IPS-18a (cell line): ENCODE results near the gene DENND2A.
"Not testable (repeated sequence)": the region's sequence is repeated elsewhere in the genome, so short reads cannot be mapped to it uniquely, and the experiment has no call there.

Source experiments
- H3K27ac ChIP-seq: one replicate; pipeline ENCODE4 v1.5.1; 2013; ENCODE audit warnings: low read length
- H3K27me3 ChIP-seq: one replicate; pipeline ENCODE4 v1.6.1; 2013; ENCODE audit warnings: mild to moderate bottlenecking, low read length; ENCODE audit not compliant: control insufficient read depth, insufficient read depth
- H3K36me3 ChIP-seq: one replicate; pipeline ENCODE4 v1.6.1; 2013; ENCODE audit warnings: low read depth, low read length; ENCODE audit not compliant: control insufficient read depth
- H3K4me1 ChIP-seq: one replicate; pipeline ENCODE4 v1.6.1; 2013; ENCODE audit warnings: low read depth, low read length; ENCODE audit not compliant: control insufficient read depth
- H3K4me3 ChIP-seq: one replicate; pipeline ENCODE4 v1.5.1; 2013; ENCODE audit warnings: low read length
- H3K9ac ChIP-seq: one replicate; pipeline ENCODE4 v1.6.1; 2013; ENCODE audit warnings: mild to moderate bottlenecking, low read length, moderate library complexity
- H3K9me3 ChIP-seq: one replicate; pipeline ENCODE4 v1.6.1; 2013; ENCODE audit warnings: low read depth, low read length; ENCODE audit not compliant: control insufficient read depth

The DENND2A gene

DNA sequence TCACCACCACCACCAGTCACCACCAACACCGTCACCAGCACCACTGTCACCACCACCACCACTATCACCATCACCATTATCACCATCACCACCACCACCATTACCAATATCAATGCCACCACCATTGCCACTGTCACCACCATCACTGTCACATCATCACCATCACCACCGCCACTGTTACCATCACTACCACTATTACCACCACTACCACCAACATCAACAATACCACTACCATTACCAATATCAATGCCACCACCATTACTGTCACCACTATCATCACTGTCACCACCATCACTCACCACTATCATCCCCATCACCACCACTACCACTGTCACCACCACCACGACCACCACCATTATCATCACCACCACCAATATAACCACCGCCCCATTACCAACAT, 14.0 kb upstream of the DENND2A start:
- H3K9ac ChIP-seq = no peak overlapping the region
- no peaks in the 10 kb centered on the region for H3K27me3 ChIP-seq
- H3K9me3 ChIP-seq = no peaks in the 10 kb centered on the region
- H3K36me3 ChIP-seq = no peaks in the 10 kb centered on the region
- no peak overlapping the region for H3K4me3 ChIP-seq
- no peaks in the 10 kb centered on the region for H3K4me1 ChIP-seq
- H3K27ac ChIP-seq = no peak overlapping the region

DNA sequence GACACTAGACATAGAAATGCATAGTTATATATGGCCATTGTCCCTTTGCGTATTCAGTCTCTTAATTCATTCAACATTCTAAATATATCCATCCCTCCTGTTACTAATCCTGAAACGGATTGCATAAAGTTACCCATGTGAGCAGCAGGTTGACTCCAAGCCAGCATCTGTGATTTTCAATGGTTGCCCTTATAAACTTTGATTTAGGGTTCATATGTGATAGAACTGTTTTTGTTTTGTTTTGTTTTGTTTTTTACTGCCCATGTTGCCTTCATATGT, 13.4 kb upstream of the DENND2A start:
- Histone ChIP-seq H3K27ac (no peak overlapping the region), H3K27me3 (no peaks in the 10 kb centered on the region), H3K9ac (no peak overlapping the region), H3K4me1 (no peaks in the 10 kb centered on the region), H3K9me3 (no peaks in the 10 kb centered on the region), H3K4me3 (no peak overlapping the region), H3K36me3 (no peaks in the 10 kb centered on the region)

DNA sequence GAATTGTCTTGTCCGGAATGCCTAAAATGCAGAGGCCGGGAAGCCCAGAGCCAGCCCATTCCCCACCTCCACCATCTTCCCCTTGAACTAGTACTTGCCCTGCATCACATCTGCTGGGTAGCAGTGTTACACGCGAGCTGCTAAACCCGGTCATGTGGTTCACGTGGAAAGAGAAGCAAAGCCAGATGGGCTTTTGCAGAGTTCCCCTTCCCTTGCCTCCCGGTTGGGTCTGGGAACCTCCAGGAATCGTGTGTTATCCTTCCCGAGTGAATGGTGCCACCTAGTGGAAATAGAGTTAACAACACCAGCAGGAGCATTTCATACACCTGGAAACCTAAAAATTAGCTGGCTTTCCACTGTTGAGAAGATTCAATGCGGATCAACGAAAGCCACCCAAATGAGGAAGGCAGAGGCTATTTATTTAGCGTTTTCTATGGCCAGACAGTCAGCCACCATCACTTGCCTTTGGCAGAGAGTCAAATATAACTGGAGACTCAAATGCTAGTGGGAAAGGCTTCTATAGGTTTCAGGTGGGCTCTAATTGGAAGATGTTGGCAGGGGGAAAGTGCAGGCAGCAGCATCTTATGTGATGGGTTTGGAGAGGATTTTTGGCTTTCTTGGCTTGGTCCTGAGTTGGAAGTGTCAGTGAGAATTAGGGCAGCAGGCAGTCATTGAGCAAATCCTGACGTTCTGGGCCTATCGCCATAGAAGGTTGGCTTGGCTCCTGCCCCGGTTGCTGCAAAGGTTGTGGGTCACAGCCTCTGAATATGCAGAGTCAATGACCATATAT, 12.9 kb upstream of the DENND2A start:
- Histone ChIP-seq H3K4me1 (no peaks in the 10 kb centered on the region), H3K36me3 (no peaks in the 10 kb centered on the region), H3K27me3 (no peaks in the 10 kb centered on the region), H3K9me3 (no peaks in the 10 kb centered on the region), H3K9ac (no peak overlapping the region), H3K27ac (no peak overlapping the region), H3K4me3 (no peak overlapping the region)

DNA sequence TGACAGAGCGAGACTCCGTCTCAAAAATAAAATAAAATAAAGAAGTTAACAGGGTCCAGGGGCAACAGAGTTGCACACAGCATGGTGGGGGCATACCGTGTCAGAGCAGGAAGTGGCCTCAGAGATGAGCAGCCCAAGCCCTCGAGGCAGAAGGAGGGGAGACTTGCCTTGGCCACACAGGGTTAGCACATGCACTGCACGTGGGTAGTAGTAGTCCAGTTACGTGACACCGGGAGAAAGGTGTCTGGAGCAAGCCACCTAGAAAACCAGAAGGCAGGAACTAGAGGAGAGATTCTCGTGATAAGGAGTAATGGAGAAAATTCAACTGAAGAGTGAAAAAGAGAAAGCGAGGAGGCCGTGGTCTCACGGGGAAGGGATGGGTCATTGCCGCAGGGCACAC, 9.8 kb upstream of the DENND2A start:
- H3K36me3 ChIP-seq = no peaks in the 10 kb centered on the region
- H3K4me1 ChIP-seq = peaks cover 9% of the 10 kb centered on the region
- no peaks in the 10 kb centered on the region for H3K27me3 ChIP-seq
- H3K27ac ChIP-seq = no peak overlapping the region
- H3K9me3 ChIP-seq = no peaks in the 10 kb centered on the region
- no peak overlapping the region for H3K4me3 ChIP-seq
- no peak overlapping the region for H3K9ac ChIP-seq

DNA sequence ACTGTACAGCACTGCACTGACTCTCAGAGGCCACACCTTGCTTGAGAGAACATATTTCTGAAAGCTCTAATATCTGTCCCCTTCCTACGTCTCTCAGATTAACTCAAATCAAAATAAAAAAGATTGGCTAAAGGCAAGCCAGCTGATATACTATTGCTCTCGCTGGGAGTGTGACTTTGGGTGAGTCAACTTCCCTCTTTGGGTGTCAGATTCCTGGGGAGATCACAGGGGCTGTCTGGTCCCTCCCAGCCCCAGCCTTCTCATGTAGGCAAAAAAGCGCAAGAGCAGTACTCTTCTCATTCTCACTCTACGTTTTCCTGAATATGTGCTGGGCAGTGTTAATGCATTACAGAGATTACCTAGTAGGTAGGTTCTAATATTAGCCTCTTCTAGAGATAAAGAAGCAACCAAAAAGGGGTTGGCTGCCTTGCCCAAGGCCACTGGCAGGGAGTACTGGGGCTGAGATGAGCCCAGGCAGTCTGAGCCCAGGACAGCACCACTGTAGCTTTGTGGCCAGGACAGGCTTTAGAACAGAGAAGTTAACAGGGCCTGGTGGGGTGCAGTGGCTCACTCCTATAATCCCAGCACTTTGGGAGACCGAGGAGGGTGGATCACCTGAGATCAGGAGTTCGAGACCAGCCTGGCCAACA, 9.1 kb upstream of the DENND2A start:
- H3K4me3 ChIP-seq = no peak overlapping the region
- no peaks in the 10 kb centered on the region for H3K36me3 ChIP-seq
- H3K9me3 ChIP-seq = no peaks in the 10 kb centered on the region
- H3K27ac ChIP-seq = no peak overlapping the region
- H3K9ac ChIP-seq = no peak overlapping the region
- H3K27me3 ChIP-seq = no peaks in the 10 kb centered on the region
- peaks cover 9% of the 10 kb centered on the region for H3K4me1 ChIP-seq

DNA sequence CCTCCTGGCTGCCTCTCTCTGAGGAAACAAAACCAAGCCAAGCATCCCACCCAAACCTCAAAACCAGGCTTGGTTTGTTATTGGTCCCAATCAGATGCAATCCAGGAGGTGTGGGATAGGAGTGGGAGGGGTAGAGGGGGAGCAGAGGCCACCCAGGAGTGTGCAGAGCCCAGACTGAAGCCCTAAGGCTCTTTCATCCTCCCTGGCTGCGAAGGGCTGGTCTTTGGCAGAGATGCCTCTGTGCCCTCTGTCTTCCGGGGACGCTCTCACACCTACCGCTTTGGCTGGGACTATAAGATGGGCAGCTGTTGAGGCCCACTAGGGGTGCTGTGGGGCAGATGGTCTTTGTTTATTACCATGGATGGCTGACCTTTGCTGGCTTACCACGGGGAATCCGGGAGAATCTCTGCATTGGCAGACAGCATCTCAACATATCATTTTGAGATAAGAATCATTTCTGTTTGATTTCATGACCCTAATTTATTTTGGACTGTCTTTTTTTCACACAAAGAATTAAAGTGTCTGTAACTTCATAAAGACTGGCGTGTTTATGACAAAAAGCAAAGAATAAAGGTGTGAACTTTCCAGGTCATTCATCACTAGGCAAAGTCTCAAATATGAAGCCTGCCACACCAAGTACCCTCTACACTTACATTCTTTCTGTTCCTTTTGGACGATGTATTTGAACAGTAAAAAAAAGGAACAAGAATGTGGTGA, 6.5 kb upstream of the DENND2A start:
- H3K27ac ChIP-seq = no peak overlapping the region
- H3K27me3 ChIP-seq = peaks cover 5% of the 10 kb centered on the region

DNA sequence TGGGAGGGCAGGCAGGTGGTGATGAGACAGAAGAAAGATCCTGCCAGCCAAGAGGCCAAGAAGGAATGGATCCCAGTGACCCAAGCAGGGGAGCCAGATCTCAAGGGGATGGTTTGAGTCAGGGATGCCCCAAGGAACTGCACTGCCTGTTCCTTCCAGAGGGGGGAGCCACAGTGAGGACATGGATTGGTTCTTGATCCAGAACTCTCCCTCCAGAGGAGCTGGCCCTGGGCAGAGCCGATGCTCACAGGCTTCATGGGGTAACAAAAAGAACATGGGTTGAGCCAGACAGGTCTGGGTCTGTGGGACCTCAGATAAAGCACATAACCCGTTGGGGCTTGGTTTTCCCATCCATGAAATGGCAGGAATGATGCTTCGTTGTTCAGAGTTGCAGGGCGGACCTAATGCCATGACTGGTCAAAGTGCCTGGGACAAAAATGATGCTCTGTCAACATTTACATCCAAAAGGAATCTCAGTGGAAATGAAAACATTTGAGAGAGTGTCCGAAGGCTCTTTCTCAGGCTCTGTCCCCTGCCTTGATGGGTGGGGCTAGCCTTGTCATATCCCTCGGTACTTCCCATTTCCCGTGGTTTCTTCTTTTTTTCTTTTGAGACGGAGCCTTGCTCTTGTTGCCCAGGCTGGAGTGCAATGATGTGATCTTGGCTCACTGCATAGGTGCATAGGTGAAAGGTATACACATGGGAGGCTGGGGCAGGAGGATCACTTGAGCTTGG, 4.7 kb upstream of the DENND2A start:
- Histone ChIP-seq H3K4me3 (no peak overlapping the region), H3K27ac (no peak overlapping the region), H3K4me1 (peaks cover 9% of the 10 kb centered on the region), H3K36me3 (no peaks in the 10 kb centered on the region), H3K27me3 (peaks cover 17% of the 10 kb centered on the region), H3K9ac (no peak overlapping the region), H3K9me3 (no peaks in the 10 kb centered on the region)

More for the DNA sequence above, 6.5 kb upstream of the DENND2A start:
- H3K4me1 ChIP-seq = peaks cover 9% of the 10 kb centered on the region
- H3K9ac ChIP-seq = no peak overlapping the region
- H3K4me3 ChIP-seq = no peak overlapping the region
- H3K9me3 ChIP-seq = no peaks in the 10 kb centered on the region
- no peaks in the 10 kb centered on the region for H3K36me3 ChIP-seq

DNA sequence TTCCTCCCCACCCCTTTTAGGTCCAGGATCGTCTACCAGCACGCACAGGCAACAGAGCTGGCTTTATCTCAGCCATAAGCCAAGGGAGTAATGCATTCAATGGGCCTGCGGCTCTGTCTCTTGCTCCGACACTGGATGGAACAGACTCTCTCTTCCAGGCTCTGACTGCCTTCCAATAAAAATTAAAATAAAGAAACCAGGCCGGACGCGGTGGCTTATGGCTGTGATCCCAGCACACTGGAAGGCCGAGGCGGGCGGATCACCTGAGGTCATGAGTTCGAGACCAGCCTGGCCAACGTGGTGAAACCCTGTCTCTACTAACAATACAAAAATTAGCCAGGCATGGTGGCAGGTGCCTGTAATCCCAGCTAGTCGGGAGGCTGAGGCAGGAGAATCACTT, 4.1 kb upstream of the DENND2A start:
- H3K27ac ChIP-seq, H3K9ac ChIP-seq, H3K9me3 ChIP-seq, H3K4me1 ChIP-seq, H3K4me3 ChIP-seq, H3K36me3 ChIP-seq: not testable (repeated sequence)
- H3K27me3 ChIP-seq = peaks cover 20% of the 10 kb centered on the region

DNA sequence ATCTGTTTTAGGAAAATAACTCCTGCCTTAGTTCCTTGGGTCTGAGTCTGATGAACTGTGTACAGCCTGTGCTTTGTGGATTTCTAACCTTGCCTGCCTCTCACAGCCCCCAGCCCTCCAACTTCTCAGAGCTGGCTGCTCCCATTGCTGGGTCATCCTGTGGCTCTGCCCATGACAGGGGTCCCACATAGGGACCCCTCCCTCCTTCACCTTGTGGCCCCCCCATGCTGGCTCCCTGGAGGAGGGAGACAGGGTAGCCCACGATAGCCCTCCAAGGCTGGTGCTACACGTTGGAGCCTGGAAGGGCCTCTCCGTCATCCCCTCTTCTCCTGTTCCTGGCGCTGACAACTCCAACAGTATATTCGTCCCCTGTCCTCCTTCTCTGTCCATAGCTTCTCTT, 2.8 kb upstream of the DENND2A start:
- Histone ChIP-seq H3K4me1 (peaks cover 15% of the 10 kb centered on the region), H3K9ac (no peak overlapping the region), H3K4me3 (no peak overlapping the region), H3K27me3 (peaks cover 29% of the 10 kb centered on the region), H3K27ac (no peak overlapping the region), H3K9me3 (no peaks in the 10 kb centered on the region), H3K36me3 (no peaks in the 10 kb centered on the region)

DNA sequence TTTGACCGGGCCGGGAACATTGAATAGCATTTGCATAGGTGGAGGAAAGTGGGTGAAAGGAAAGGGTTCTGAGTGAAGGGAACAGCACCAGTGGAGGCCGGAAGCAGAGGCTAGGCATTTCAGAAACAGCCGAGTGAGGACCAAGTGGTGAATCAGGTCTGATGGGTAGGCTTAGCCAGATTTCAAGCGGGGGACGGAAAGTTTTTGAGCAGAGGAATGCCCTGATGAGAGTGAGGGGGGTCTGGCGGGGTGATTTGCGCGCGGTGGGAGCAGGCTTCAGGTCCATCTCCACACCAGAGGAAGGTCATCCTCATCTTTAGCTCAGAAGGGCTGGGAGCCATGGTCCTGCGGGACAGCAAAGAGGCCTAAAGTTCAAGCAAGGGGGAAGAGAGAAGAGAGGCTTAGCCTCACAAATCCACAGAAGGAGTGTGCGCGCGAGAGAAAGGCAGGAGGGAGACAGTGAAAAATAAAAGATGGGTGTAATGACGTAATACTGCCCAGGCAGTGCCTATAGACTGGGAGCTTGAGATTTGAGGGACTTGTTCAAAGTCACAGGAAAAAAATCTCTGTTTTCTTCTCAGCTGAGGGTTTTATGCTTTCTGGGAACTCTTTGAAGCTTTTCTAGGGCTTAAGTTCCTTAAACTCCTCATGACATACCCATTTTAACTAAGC, 1.0 kb upstream of the DENND2A start:
- no peak overlapping the region for H3K27ac ChIP-seq
- no peaks in the 10 kb centered on the region for H3K36me3 ChIP-seq
- peak overlapping the region; percentile 53 for H3K9ac ChIP-seq
- peak overlapping the region; percentile 75 for H3K4me3 ChIP-seq
- peaks cover 16% of the 10 kb centered on the region for H3K4me1 ChIP-seq
- peaks cover 29% of the 10 kb centered on the region for H3K27me3 ChIP-seq
- no peaks in the 10 kb centered on the region for H3K9me3 ChIP-seq

DNA sequence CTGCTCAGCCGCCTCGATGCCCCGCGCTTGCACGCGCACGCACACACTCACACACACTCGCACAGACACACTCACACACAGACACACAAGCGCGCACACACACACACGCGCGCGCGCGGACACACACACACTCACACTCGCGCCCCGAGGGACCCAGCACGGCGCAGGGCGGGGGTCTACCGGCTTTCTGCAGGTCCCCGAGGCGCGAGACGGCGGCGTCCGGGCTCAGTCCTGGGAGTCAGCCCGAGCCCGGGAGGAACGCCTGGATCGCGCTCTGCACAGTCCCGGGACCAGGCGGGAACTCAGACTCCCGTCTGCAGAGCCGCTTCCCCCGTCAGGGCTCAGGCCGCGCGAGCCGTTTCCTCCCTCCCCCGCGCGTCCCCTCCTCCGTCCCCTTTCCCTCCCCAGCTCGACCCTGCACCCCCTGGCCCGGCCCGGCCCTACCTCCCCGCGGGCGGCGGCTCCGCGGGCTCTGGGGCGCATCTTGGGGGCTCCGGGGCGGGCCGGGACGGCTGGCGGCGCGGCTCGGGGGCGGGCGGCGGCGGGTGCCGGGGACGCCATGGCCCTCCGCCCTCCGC, 464 bp downstream of the DENND2A start:
- H3K27me3 ChIP-seq = peaks cover 29% of the 10 kb centered on the region
- peak overlapping the region; percentile 64 for H3K9ac ChIP-seq
- no peaks in the 10 kb centered on the region for H3K9me3 ChIP-seq
- no peaks in the 10 kb centered on the region for H3K36me3 ChIP-seq
- peaks cover 27% of the 10 kb centered on the region for H3K4me1 ChIP-seq
- H3K27ac ChIP-seq = no peak overlapping the region
- peak overlapping the region; percentile 75 for H3K4me3 ChIP-seq
